ENCODE results near the gene BLOC1S6. TPM values are rescaled to one million over a fixed set of nuclear protein-coding genes. Genes with fewer than 3 reads are reported as not detected.
A peak's percentile ranks its signal among the peaks of the same experiment; 100 is the strongest.

BLOC1S6 gene
- total and polyA plus RNA-seq, 4 donors, result 13.3 to 37.0 (median 21.5) TPM

DNA sequence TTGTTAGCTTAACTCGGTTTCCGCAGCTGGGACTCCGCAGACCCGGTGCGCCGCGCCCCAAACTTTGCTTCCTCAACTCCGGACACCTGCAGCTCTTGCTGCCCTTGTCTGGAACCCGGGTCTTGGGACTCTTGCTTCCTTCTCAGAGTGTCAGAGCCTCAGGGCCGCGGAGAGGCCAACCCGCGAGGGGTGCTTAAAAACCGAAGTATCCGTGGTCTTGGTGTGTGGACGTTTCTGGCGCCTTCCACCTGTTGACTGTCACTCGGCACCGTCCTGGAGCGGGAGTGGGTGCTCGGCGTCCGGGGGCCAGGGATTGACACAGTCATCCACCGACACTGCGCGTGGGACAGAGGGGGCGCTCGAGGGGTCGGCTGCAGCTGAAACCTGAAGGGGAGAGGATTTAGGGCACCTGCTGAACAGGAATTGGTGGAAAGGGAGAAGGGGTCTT lies 48.0 kb downstream of the BLOC1S6 start:
- H3K27ac ChIP-seq (ENCODE audit: low read depth in 1 of 2, low read length in 2 of 2), result peak overlapping the region; percentile 98
- TF ChIP-seq, protein P1, sequence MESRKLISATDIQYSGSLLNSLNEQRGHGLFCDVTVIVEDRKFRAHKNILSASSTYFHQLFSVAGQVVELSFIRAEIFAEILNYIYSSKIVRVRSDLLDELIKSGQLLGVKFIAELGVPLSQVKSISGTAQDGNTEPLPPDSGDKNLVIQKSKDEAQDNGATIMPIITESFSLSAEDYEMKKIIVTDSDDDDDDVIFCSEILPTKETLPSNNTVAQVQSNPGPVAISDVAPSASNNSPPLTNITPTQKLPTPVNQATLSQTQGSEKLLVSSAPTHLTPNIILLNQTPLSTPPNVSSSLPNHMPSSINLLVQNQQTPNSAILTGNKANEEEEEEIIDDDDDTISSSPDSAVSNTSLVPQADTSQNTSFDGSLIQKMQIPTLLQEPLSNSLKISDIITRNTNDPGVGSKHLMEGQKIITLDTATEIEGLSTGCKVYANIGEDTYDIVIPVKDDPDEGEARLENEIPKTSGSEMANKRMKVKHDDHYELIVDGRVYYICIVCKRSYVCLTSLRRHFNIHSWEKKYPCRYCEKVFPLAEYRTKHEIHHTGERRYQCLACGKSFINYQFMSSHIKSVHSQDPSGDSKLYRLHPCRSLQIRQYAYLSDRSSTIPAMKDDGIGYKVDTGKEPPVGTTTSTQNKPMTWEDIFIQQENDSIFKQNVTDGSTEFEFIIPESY (IDR thresholded peaks at IDR 0.05), result no peak
- peak; percentile 10 for TF ChIP-seq TAF1 (conservative IDR thresholded peaks at IDR 0.05)
- no peak for TF ChIP-seq HNF4G (IDR thresholded peaks at IDR 0.05)
- TF ChIP-seq HNF4A (conservative IDR thresholded peaks at IDR 0.05), result no peak
- TF ChIP-seq, protein P2, sequence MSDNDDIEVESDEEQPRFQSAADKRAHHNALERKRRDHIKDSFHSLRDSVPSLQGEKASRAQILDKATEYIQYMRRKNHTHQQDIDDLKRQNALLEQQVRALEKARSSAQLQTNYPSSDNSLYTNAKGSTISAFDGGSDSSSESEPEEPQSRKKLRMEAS (IDR thresholded peaks at IDR 0.05), result no peak
- peak in 1 of 2 donors; percentile 5 for TF ChIP-seq RAD21 (IDR thresholded peaks at IDR 0.05)
- TF ChIP-seq FOXA1 (IDR thresholded peaks at IDR 0.05), result no peak
- TF ChIP-seq, protein P3, sequence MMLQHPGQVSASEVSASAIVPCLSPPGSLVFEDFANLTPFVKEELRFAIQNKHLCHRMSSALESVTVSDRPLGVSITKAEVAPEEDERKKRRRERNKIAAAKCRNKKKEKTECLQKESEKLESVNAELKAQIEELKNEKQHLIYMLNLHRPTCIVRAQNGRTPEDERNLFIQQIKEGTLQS (IDR thresholded peaks at IDR 0.05), result no peak
- no peak for TF ChIP-seq NR2F2 (IDR thresholded peaks at IDR 0.05)
- TF ChIP-seq, protein P4, sequence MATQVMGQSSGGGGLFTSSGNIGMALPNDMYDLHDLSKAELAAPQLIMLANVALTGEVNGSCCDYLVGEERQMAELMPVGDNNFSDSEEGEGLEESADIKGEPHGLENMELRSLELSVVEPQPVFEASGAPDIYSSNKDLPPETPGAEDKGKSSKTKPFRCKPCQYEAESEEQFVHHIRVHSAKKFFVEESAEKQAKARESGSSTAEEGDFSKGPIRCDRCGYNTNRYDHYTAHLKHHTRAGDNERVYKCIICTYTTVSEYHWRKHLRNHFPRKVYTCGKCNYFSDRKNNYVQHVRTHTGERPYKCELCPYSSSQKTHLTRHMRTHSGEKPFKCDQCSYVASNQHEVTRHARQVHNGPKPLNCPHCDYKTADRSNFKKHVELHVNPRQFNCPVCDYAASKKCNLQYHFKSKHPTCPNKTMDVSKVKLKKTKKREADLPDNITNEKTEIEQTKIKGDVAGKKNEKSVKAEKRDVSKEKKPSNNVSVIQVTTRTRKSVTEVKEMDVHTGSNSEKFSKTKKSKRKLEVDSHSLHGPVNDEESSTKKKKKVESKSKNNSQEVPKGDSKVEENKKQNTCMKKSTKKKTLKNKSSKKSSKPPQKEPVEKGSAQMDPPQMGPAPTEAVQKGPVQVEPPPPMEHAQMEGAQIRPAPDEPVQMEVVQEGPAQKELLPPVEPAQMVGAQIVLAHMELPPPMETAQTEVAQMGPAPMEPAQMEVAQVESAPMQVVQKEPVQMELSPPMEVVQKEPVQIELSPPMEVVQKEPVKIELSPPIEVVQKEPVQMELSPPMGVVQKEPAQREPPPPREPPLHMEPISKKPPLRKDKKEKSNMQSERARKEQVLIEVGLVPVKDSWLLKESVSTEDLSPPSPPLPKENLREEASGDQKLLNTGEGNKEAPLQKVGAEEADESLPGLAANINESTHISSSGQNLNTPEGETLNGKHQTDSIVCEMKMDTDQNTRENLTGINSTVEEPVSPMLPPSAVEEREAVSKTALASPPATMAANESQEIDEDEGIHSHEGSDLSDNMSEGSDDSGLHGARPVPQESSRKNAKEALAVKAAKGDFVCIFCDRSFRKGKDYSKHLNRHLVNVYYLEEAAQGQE (IDR thresholded peaks at IDR 0.05), result no peak
- no peak for TF ChIP-seq GABPA (IDR thresholded peaks at IDR 0.05 in 1 of 2, conservative IDR thresholded peaks at IDR 0.05 in 1 of 2)
- no peak for TF ChIP-seq JUND (IDR thresholded peaks at IDR 0.05)
- TF ChIP-seq RXRA (IDR thresholded peaks at IDR 0.05), result no peak
- no peak for TF ChIP-seq SP1 (IDR thresholded peaks at IDR 0.05)
- TF ChIP-seq YY1 (IDR thresholded peaks at IDR 0.05), result no peak
- peak in 1 of 2 donors; percentile 15 for TF ChIP-seq EGR1 (IDR thresholded peaks at IDR 0.05; ENCODE audit: low read depth in 2 of 2)
- TF ChIP-seq FOXA2 (IDR thresholded peaks at IDR 0.05), result no peak
- TF ChIP-seq, protein P5, sequence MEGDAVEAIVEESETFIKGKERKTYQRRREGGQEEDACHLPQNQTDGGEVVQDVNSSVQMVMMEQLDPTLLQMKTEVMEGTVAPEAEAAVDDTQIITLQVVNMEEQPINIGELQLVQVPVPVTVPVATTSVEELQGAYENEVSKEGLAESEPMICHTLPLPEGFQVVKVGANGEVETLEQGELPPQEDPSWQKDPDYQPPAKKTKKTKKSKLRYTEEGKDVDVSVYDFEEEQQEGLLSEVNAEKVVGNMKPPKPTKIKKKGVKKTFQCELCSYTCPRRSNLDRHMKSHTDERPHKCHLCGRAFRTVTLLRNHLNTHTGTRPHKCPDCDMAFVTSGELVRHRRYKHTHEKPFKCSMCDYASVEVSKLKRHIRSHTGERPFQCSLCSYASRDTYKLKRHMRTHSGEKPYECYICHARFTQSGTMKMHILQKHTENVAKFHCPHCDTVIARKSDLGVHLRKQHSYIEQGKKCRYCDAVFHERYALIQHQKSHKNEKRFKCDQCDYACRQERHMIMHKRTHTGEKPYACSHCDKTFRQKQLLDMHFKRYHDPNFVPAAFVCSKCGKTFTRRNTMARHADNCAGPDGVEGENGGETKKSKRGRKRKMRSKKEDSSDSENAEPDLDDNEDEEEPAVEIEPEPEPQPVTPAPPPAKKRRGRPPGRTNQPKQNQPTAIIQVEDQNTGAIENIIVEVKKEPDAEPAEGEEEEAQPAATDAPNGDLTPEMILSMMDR (IDR thresholded peaks at IDR 0.05; ENCODE audit: low read depth, low read length, missing input control), result no peak

More for the DNA sequence above, 48.0 kb downstream of the BLOC1S6 start:
- H3K36me3 ChIP-seq (ENCODE audit: control insufficient read depth in 4 of 4, insufficient read depth in 3 of 4, low read depth in 1 of 4, low read length in 3 of 4), result no peaks in the 10 kb centered on the region
- peak overlapping the region; percentile 82 to 91 (median 82) for H3K4me3 ChIP-seq (ENCODE audit: low read depth in 1 of 3, low read length in 3 of 3)
- no peaks in the 10 kb centered on the region for H3K9me3 ChIP-seq (ENCODE audit: control insufficient read depth in 4 of 4, low read length in 3 of 4)
- H3K4me1 ChIP-seq (ENCODE audit: control insufficient read depth in 4 of 4, insufficient read depth in 4 of 4, low read length in 3 of 4), result peaks cover 2 to 18% (median 6%) of the 10 kb centered on the region in 4 donors
- H3K27me3 ChIP-seq (ENCODE audit: control insufficient read depth in 4 of 4, insufficient read depth in 4 of 4, low read length in 3 of 4), result no peaks in the 10 kb centered on the region
- under 1% methylated on average over 29 of the region's 29 CpGs for WGBS
- peak overlapping the region; percentile 85 to 88 for H3K9ac ChIP-seq (ENCODE audit: low read depth in 1 of 2, low read length in 2 of 2)
- no peak for DNase-seq (ENCODE audit: low spot score)
